ENCODE measurements around the gene QRICH2. TPM values are rescaled to one million over a fixed set of nuclear protein-coding genes. Genes with fewer than 3 reads are reported as not detected.
"Not testable (repeated sequence)": the region's sequence is repeated elsewhere in the genome, so short reads cannot be mapped to it uniquely, and the experiment has no call there.

Gene QRICH2
- total RNA-seq, 1 donor from 2014 or later, result 18.5 TPM

DNA sequence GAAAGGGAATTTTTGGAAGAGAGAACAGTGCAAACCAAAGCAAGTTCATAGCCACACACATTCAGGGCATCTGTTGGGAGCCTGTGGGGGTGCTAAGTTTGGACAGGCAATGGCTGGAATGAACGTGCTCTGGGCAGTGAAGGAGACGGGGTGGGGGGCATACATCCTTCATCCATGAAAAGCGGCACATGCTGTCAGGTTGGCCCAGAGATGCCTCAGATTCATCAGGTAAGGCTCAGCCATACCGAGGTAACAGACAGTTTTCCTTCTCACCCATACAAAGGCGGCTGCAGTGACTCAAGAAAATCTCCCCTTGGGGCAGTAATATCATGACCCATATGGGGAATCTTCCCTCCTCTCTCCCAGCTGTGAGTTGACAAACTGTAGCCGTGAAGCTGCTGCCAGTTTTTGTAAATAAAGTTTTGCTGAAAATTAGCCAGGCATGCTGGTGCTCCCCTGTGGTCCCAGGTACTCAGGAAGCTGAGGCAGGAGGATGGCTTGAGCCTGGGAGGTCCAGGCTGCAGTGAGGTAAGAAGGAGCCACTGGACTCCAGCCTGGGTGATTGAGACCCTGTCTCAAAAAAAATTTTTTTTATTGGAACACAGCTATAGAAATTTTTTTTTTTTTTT, 52.2 kb downstream of the QRICH2 start:
- Mint-ChIP-seq H3K27ac (no peak overlapping the region), H3K9me3 (ENCODE audit: low read depth) (peaks cover 3% of the 10 kb centered on the region), H3K4me1 (ENCODE audit: low read depth) (peaks cover 33% of the 10 kb centered on the region), H3K27me3 (no peaks in the 10 kb centered on the region), H3K4me3 (ENCODE audit: low read depth) (no peak overlapping the region), H3K36me3 (ENCODE audit: insufficient read depth) (peaks cover 2% of the 10 kb centered on the region)
- DNase-seq (ENCODE audit: low spot score, unreplicated experiment), result no peak
- TF ChIP-seq, protein P1, sequence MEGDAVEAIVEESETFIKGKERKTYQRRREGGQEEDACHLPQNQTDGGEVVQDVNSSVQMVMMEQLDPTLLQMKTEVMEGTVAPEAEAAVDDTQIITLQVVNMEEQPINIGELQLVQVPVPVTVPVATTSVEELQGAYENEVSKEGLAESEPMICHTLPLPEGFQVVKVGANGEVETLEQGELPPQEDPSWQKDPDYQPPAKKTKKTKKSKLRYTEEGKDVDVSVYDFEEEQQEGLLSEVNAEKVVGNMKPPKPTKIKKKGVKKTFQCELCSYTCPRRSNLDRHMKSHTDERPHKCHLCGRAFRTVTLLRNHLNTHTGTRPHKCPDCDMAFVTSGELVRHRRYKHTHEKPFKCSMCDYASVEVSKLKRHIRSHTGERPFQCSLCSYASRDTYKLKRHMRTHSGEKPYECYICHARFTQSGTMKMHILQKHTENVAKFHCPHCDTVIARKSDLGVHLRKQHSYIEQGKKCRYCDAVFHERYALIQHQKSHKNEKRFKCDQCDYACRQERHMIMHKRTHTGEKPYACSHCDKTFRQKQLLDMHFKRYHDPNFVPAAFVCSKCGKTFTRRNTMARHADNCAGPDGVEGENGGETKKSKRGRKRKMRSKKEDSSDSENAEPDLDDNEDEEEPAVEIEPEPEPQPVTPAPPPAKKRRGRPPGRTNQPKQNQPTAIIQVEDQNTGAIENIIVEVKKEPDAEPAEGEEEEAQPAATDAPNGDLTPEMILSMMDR (IDR thresholded peaks at IDR 0.05; ENCODE audit: unreplicated experiment), result no peak

DNA sequence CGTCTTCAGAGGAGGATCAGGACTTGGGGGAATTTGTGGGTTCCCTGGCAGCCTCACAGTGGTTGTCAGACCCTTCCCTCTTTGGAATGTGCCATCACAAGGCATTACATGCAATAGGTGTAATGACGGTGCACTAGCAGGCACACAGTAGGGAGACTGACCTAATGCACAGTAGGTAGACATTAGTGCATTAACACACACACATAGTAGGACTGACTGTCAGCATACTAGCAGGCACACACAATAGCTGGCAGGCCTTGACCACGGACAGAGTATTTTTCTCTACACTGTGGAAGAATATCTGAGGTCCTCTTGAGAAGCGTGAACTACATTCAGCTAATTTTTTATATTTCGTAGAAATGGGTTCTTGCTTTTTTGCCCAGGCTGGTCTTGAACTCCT, 53.8 kb downstream of the QRICH2 start:
- Mint-ChIP-seq H3K9me3 (ENCODE audit: low read depth) (peaks cover 3% of the 10 kb centered on the region), H3K36me3 (ENCODE audit: insufficient read depth) (peaks cover 2% of the 10 kb centered on the region), H3K27ac (no peak overlapping the region), H3K27me3 (no peaks in the 10 kb centered on the region), H3K4me1 (ENCODE audit: low read depth) (peaks cover 25% of the 10 kb centered on the region), H3K4me3 (ENCODE audit: low read depth) (no peak overlapping the region)
- TF ChIP-seq, protein P1 (IDR thresholded peaks at IDR 0.05; ENCODE audit: unreplicated experiment), result no peak
- no peak for DNase-seq (ENCODE audit: low spot score, unreplicated experiment)

DNA sequence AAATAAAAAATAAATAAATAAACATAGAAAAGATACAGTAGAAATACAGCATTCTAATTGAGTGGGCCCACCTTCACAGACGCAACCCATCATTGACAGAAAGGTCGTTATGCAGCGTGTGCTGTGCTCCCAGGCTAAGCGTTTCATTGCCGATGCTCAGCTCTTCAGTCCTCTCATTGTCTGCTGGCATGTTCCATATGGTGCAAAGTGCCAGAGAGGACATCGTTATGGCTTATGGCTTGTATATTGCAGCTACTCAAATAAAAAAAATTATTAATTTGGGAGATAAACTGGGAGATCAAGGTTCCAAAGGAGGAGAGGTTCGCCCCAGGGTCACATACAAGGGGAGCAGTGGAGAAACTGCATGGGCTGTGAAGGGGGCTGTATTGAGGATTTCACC, 54.2 kb downstream of the QRICH2 start:
- TF ChIP-seq, protein P1 (IDR thresholded peaks at IDR 0.05; ENCODE audit: unreplicated experiment), result no peak
- peaks cover 20% of the 10 kb centered on the region for H3K4me1 Mint-ChIP-seq (ENCODE audit: low read depth)
- H3K27ac Mint-ChIP-seq, result no peak overlapping the region
- H3K27me3 Mint-ChIP-seq, result no peaks in the 10 kb centered on the region
- H3K9me3 Mint-ChIP-seq (ENCODE audit: low read depth), result peaks cover 3% of the 10 kb centered on the region
- H3K4me3 Mint-ChIP-seq (ENCODE audit: low read depth), result no peak overlapping the region
- no peak for DNase-seq (ENCODE audit: low spot score, unreplicated experiment)
- peaks cover 2% of the 10 kb centered on the region for H3K36me3 Mint-ChIP-seq (ENCODE audit: insufficient read depth)

DNA sequence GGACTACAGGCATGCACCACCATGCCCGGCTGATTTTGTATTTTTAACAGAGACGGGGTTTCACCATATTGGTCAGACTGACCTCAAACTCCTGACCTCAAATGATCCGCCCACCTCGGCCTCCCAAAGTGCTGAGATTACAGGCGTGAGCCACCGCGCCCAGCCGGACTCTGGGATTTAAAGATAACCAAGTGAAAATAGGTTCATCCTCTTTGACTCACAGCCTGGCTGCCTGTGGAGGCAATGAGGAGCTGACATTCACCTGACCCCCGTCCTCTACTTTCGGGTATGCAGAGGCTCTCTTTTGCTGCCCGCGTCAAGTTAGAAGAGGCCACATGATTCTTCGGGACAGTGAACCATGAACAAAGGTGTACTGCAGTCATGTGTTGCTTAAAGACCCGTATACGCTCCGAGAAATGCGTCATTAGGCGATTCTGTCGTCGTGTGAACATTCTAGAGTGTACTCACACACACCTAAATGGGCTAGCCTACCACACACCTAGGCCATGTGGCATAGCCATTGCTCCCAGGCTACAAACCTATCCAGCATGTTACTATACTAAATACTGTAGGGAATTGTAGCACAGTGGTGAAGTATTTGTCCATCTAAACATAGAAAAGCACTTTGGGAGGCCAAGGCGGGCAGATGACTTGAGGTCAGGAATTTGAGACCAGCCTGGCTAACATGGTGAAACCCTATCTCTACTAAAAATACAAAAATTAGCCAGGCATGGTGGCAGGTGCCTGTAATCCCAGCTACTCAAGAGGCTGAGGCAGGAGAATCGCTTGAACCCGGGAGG, 54.9 kb downstream of the QRICH2 start:
- not testable (repeated sequence) for DNase-seq (ENCODE audit: low spot score, unreplicated experiment); H3K9me3 Mint-ChIP-seq (ENCODE audit: low read depth); H3K4me3 Mint-ChIP-seq (ENCODE audit: low read depth); H3K36me3 Mint-ChIP-seq (ENCODE audit: insufficient read depth); H3K27me3 Mint-ChIP-seq
- peak overlapping the region; percentile 62 for H3K27ac Mint-ChIP-seq
- H3K4me1 Mint-ChIP-seq (ENCODE audit: low read depth), result peaks cover 15% of the 10 kb centered on the region

DNA sequence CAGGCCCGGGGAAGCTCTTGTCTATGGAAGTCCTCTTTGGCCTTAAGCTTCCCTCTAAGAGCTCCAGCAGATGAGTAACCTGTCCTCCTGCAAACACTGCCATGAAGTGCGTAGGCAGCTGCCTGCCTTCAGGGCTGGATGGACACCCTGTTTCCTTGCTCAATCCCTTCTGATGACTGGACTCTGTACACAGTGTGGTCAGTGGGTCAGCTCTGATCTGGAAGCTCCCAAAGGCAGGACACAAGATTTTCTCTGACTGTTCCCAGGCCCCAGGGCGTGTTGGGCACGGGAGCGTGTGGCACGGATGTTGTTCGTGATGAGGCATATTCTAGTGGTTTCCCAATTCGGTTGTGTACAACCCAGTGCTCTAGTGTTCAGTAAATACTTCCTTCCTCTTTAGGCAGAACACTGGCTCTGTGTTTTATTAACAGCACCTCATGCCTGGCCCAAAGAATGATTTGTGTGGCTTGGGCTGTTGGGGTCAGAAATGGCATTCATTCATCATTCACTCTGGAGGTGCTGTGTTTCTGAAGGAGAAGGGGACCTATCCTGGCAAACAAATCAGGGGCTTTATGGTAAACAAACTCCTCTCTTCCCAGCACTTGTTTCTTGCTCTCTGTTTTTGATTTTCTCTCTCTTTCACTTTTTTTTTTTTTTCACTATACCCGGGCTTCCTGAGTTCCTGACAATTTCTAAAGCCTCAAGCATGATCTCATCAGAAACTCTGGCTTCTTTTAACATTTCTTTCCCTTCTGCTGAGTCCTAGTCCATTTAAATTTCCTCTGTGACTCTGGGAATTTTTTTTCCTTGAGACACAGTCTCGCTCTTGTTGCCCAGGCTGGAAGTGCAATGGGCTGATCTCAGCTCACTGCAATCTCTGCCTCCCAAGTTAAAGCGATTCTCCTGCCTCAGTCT, 55.8 kb downstream of the QRICH2 start:
- Mint-ChIP-seq H3K27me3 (no peaks in the 10 kb centered on the region), H3K27ac (peak overlapping the region; percentile 88), H3K4me1 (ENCODE audit: low read depth) (peaks cover 15% of the 10 kb centered on the region), H3K9me3 (ENCODE audit: low read depth) (peaks cover 3% of the 10 kb centered on the region), H3K36me3 (ENCODE audit: insufficient read depth) (peaks cover 2% of the 10 kb centered on the region), H3K4me3 (ENCODE audit: low read depth) (no peak overlapping the region)
- TF ChIP-seq, protein P1 (IDR thresholded peaks at IDR 0.05; ENCODE audit: unreplicated experiment), result no peak
- DNase-seq (ENCODE audit: low spot score, unreplicated experiment), result no peak
